Astrocyte (in vitro differentiated cells and primary cell): Measurements from ENCODE around the gene SRMS. TPM values are rescaled to one million over a fixed set of nuclear protein-coding genes. Genes with fewer than 3 reads are reported as not detected.

Experiments
- DNase-seq: peaks from one replicate; pipeline ENCODE4 v3.0.0-alpha.2; 2010; ENCODE audit warnings: low read depth
- FAIRE-seq: peaks from 2 replicates; lab custom pipeline; 2011; peaks lifted over from hg19 to GRCh38; lab: Jason Lieb, UNC
- H2AFZ ChIP-seq: 2 replicates; pipeline ENCODE4 v1.6.0; 2012; ENCODE audit warnings: low read depth, low read length, inconsistent platforms
- H3K27ac ChIP-seq: 2 replicates; pipeline ENCODE4 v1.5.1; 2011; ENCODE audit warnings: low read depth, low read length, inconsistent platforms
- H3K27me3 ChIP-seq: 2 replicates; pipeline ENCODE4 v1.6.0; 2011; ENCODE audit warnings: low read length, inconsistent platforms; ENCODE audit not compliant: insufficient read depth
- H3K36me3 ChIP-seq: 2 replicates; pipeline ENCODE4 v1.5.1; 2011; ENCODE audit warnings: low read length, inconsistent platforms; ENCODE audit not compliant: insufficient read depth
- H3K4me1 ChIP-seq: 2 replicates; pipeline ENCODE4 v1.5.1; 2011; ENCODE audit warnings: low read length, inconsistent platforms; ENCODE audit not compliant: insufficient read depth
- H3K4me2 ChIP-seq: 2 replicates; pipeline ENCODE4 v1.6.0; 2012; ENCODE audit warnings: low read length, inconsistent platforms
- H3K4me3 ChIP-seq: 2 replicates; pipeline ENCODE4 v1.5.1; 2011; ENCODE audit warnings: low read depth, mild to moderate bottlenecking, low read length, inconsistent platforms; ENCODE audit not compliant: insufficient read depth
- H3K79me2 ChIP-seq: 2 replicates; pipeline ENCODE4 v1.6.0; 2012; ENCODE audit warnings: mild to moderate bottlenecking, low read length, inconsistent platforms; ENCODE audit not compliant: insufficient read depth
- H3K9ac ChIP-seq: 2 replicates; pipeline ENCODE4 v1.6.0; 2012; ENCODE audit warnings: mild to moderate bottlenecking, low read length, inconsistent platforms
- H3K9me3 ChIP-seq: 2 replicates; pipeline ENCODE4 v1.5.1; 2012; ENCODE audit warnings: low read depth, mild to moderate bottlenecking, low read length, inconsistent platforms; ENCODE audit not compliant: insufficient read depth
- H4K20me1 ChIP-seq: 2 replicates; pipeline ENCODE4 v1.6.0; 2012; ENCODE audit warnings: low read length, inconsistent platforms; ENCODE audit not compliant: insufficient read depth
- H3K27ac Mint-ChIP-seq: one replicate; pipeline ENCODE4 v1.8.0; 2021; ENCODE audit warnings: mild to moderate bottlenecking, mixed read lengths; ENCODE audit not compliant: unreplicated experiment
- H3K27me3 Mint-ChIP-seq: one replicate; pipeline ENCODE4 v1.8.0; 2021; ENCODE audit warnings: low read depth, mixed read lengths; ENCODE audit not compliant: unreplicated experiment
- H3K36me3 Mint-ChIP-seq: one replicate; pipeline ENCODE4 v1.8.0; 2021; ENCODE audit warnings: low read depth, mixed read lengths; ENCODE audit not compliant: unreplicated experiment
- H3K4me1 Mint-ChIP-seq: one replicate; pipeline ENCODE4 v1.8.0; 2021; ENCODE audit warnings: low read depth, mixed read lengths; ENCODE audit not compliant: unreplicated experiment
- H3K4me3 Mint-ChIP-seq: one replicate; pipeline ENCODE4 v1.8.0; 2021; ENCODE audit warnings: mild to moderate bottlenecking, moderate library complexity, mixed read lengths; ENCODE audit not compliant: unreplicated experiment
- H3K9me3 Mint-ChIP-seq: one replicate; pipeline ENCODE4 v1.8.0; 2021; ENCODE audit warnings: mild to moderate bottlenecking, mixed read lengths; ENCODE audit not compliant: unreplicated experiment
- CTCF ChIP-seq: IDR thresholded peaks from 2 replicates; pipeline ENCODE4 v1.5.1; 2011; ENCODE audit warnings: low read depth, mild to moderate bottlenecking, inconsistent platforms, low read length, moderate library complexity; ENCODE audit not compliant: insufficient read depth
- EZH2 ChIP-seq: IDR thresholded peaks from 2 replicates; pipeline ENCODE4 v1.6.1; 2012; ENCODE audit warnings: mild to moderate bottlenecking, low read length, inconsistent platforms; ENCODE audit not compliant: insufficient read depth
- total RNA-seq: library from RNA; stranded (reverse); gene quantifications from 2 replicates; pipeline ENCODE4 v1.2.1, GENCODE V29; 2021

Gene SRMS
- total RNA-seq, 1 donor from 2014 or later = 0.14 TPM

- TF ChIP-seq EZH2 (no peak), CTCF (no peak)
- Mint-ChIP-seq H3K9me3 (no peaks in the 10 kb centered on the region), H3K27me3 (peaks cover 4% of the 10 kb centered on the region), H3K27ac (no peak overlapping the region), H3K4me3 (no peak overlapping the region), H3K36me3 (peaks cover 2% of the 10 kb centered on the region), H3K4me1 (peaks cover 2% of the 10 kb centered on the region)
- FAIRE-seq (no peak), DNase-seq (no peak)
- H4K20me1 ChIP-seq = no peaks in the 10 kb centered on the region
- H3K9ac ChIP-seq = no peak overlapping the region
- H3K9me3 ChIP-seq = no peaks in the 10 kb centered on the region
- H3K36me3 ChIP-seq = no peaks in the 10 kb centered on the region
- no peak overlapping the region for H3K4me3 ChIP-seq
- peaks cover 8% of the 10 kb centered on the region for H3K4me1 ChIP-seq
- no peak overlapping the region for H3K4me2 ChIP-seq
- H3K79me2 ChIP-seq = no peaks in the 10 kb centered on the region
- no peak overlapping the region for H3K27ac ChIP-seq
- no peaks in the 10 kb centered on the region for H3K27me3 ChIP-seq
- H2AFZ ChIP-seq = no peak overlapping the region
These were observed 8.5 kb downstream of the SRMS start for GRCh38 chr20:63539092-63539430.

GRCh38 chr20:63538204-63539091 is 9.1 kb downstream of the SRMS start:
- no peaks in the 10 kb centered on the region for H3K9me3 ChIP-seq
- H3K79me2 ChIP-seq = no peaks in the 10 kb centered on the region
- H2AFZ ChIP-seq = peak overlapping the region; percentile 81
- Mint-ChIP-seq H3K4me3 (no peak overlapping the region), H3K27ac (no peak overlapping the region), H3K4me1 (peaks cover 2% of the 10 kb centered on the region), H3K27me3 (no peaks in the 10 kb centered on the region), H3K36me3 (no peaks in the 10 kb centered on the region), H3K9me3 (no peaks in the 10 kb centered on the region)
- FAIRE-seq = no peak
- no peak overlapping the region for H3K27ac ChIP-seq
- no peak overlapping the region for H3K4me3 ChIP-seq
- H3K27me3 ChIP-seq = no peaks in the 10 kb centered on the region
- no peaks in the 10 kb centered on the region for H3K36me3 ChIP-seq
- H3K9ac ChIP-seq = peak overlapping the region; percentile 50
- DNase-seq = no peak
- peak overlapping the region; percentile 79 for H3K4me2 ChIP-seq
- TF ChIP-seq EZH2 = no peak
- TF ChIP-seq CTCF = no peak
- H3K4me1 ChIP-seq = peaks cover 8% of the 10 kb centered on the region
- H4K20me1 ChIP-seq = no peaks in the 10 kb centered on the region
